Measurements from ENCODE around the gene PACRG. TPM values are rescaled to one million over a fixed set of nuclear protein-coding genes. Genes with fewer than 3 reads are reported as not detected.

PACRG gene
- polyA plus RNA-seq, 1 donor (not counting 4 experiments of a cell fraction or from before 2014, with no cell fraction given), result 0.31 TPM

- TF ChIP-seq EZH2 (IDR thresholded peaks at IDR 0.05; ENCODE audit: low read length) (no peak), CTCF (optimal IDR thresholded peaks at IDR 0.05 in 1 of 3, IDR thresholded peaks at IDR 0.05 in 1 of 3, conservative IDR thresholded peaks at IDR 0.05 in 1 of 3; ENCODE audit: extremely low read depth in 1 of 3, insufficient read depth in 2 of 3, low read length in 3 of 3) (no peak)
- DNase-seq (ENCODE audit: low read depth, low spot score), result no peak
- Histone ChIP-seq H3K36me3 (ENCODE audit: control insufficient read depth in 2 of 2, extremely low read depth in 1 of 2, insufficient read depth in 2 of 2, low read length in 2 of 2) (no peaks in the 10 kb centered on the region), H3K4me1 (ENCODE audit: control insufficient read depth, extremely low read depth, insufficient read depth, low read length) (no peaks in the 10 kb centered on the region), H3K27me3 (ENCODE audit: control insufficient read depth, extremely low read depth, insufficient read depth, low read length) (no peaks in the 10 kb centered on the region), H3K27ac (ENCODE audit: control insufficient read depth, insufficient read depth, low read length) (no peak overlapping the region), H3K9ac (ENCODE audit: control insufficient read depth, extremely low read depth, insufficient read depth, low read length) (no peak overlapping the region), H3K4me2 (ENCODE audit: control insufficient read depth, extremely low read depth, insufficient read depth, low read depth, low read length) (no peak overlapping the region), H3K9me3 (ENCODE audit: control insufficient read depth, low read depth, low read length) (peaks cover 2% of the 10 kb centered on the region), H4K20me1 (ENCODE audit: control insufficient read depth, extremely low read depth, insufficient read depth, low read length) (no peaks in the 10 kb centered on the region), H3K4me3 (ENCODE audit: control insufficient read depth in 2 of 3, extremely low read depth in 1 of 3, insufficient read depth in 2 of 3, low read depth in 1 of 3, low read length in 3 of 3) (no peak overlapping the region), H3K9me1 (ENCODE audit: control insufficient read depth, extremely low read depth, insufficient read depth, low read length) (no peaks in the 10 kb centered on the region), H2AFZ (ENCODE audit: control insufficient read depth, low read length) (no peak overlapping the region), H3K79me2 (ENCODE audit: control insufficient read depth, insufficient read depth, low read length) (no peaks in the 10 kb centered on the region)
- no peak for FAIRE-seq
- dilution Hi-C loops (cut with MboI; ENCODE audit: extremely low pct_ligation_motif_present, low sequenced_read_pairs), result no loop called here
These were observed 194.9 kb downstream of the PACRG start for GRCh38 chr6:162922563-162923166.

- Histone ChIP-seq H3K4me3 (ENCODE audit: control insufficient read depth in 2 of 3, extremely low read depth in 1 of 3, insufficient read depth in 2 of 3, low read depth in 1 of 3, low read length in 3 of 3) (no peak overlapping the region), H2AFZ (ENCODE audit: control insufficient read depth, low read length) (no peak overlapping the region), H3K36me3 (ENCODE audit: control insufficient read depth in 2 of 2, extremely low read depth in 1 of 2, insufficient read depth in 2 of 2, low read length in 2 of 2) (no peaks in the 10 kb centered on the region), H4K20me1 (ENCODE audit: control insufficient read depth, extremely low read depth, insufficient read depth, low read length) (no peaks in the 10 kb centered on the region), H3K27ac (ENCODE audit: control insufficient read depth, insufficient read depth, low read length) (no peak overlapping the region), H3K9ac (ENCODE audit: control insufficient read depth, extremely low read depth, insufficient read depth, low read length) (no peak overlapping the region), H3K79me2 (ENCODE audit: control insufficient read depth, insufficient read depth, low read length) (no peaks in the 10 kb centered on the region), H3K27me3 (ENCODE audit: control insufficient read depth, extremely low read depth, insufficient read depth, low read length) (no peaks in the 10 kb centered on the region), H3K9me3 (ENCODE audit: control insufficient read depth, low read depth, low read length) (no peaks in the 10 kb centered on the region), H3K4me1 (ENCODE audit: control insufficient read depth, extremely low read depth, insufficient read depth, low read length) (no peaks in the 10 kb centered on the region), H3K9me1 (ENCODE audit: control insufficient read depth, extremely low read depth, insufficient read depth, low read length) (no peaks in the 10 kb centered on the region), H3K4me2 (ENCODE audit: control insufficient read depth, extremely low read depth, insufficient read depth, low read depth, low read length) (no peak overlapping the region)
- DNase-seq (ENCODE audit: low read depth, low spot score) (no peak), FAIRE-seq (no peak)
- TF ChIP-seq CTCF (optimal IDR thresholded peaks at IDR 0.05 in 1 of 3, IDR thresholded peaks at IDR 0.05 in 1 of 3, conservative IDR thresholded peaks at IDR 0.05 in 1 of 3; ENCODE audit: extremely low read depth in 1 of 3, insufficient read depth in 2 of 3, low read length in 3 of 3), result no peak
- dilution Hi-C loops (cut with MboI; ENCODE audit: extremely low pct_ligation_motif_present, low sequenced_read_pairs), result no loop called here
These were observed 207.1 kb downstream of the PACRG start for GRCh38 chr6:162934844-162935243.
